Measurements from ENCODE around the gene P2RX1. TPM values are rescaled to one million over a fixed set of nuclear protein-coding genes. Genes with fewer than 3 reads are reported as not detected.

The P2RX1 gene
- total and polyA plus RNA-seq, 2 experiments from 2014 or later = 0.31 to 2.2 TPM

- TF ChIP-seq REST (IDR thresholded peaks at IDR 0.05; ENCODE audit: unreplicated experiment) = no peak
- TF ChIP-seq ZNF462 (CRISPR knock-in tag; IDR thresholded peaks at IDR 0.05) = no peak
- no peak for TF ChIP-seq ZNF331 (CRISPR knock-in tag; IDR thresholded peaks at IDR 0.05; ENCODE audit: low read depth)
- DNase-seq (ENCODE audit: low spot score) (no peak), ATAC-seq (no peak)
- Mint-ChIP-seq H3K27ac (no peak overlapping the region), H3K27me3 (ENCODE audit: insufficient read depth, low read depth, poor library complexity) (peaks cover 7% of the 10 kb centered on the region), H3K4me3 (no peak overlapping the region), H3K36me3 (ENCODE audit: low read depth) (peaks cover 11% of the 10 kb centered on the region), H3K4me1 (no peaks in the 10 kb centered on the region; the same call in 2 of the 3 replicates), H3K9me3 (no peaks in the 10 kb centered on the region)
- no peak overlapping the region for H3K27ac ChIP-seq (ENCODE audit: low read depth)
- H2AFZ ChIP-seq = no peak overlapping the region
- H3K27me3 ChIP-seq (ENCODE audit: insufficient read depth) = no peaks in the 10 kb centered on the region
- H4K20me1 ChIP-seq (replicated peaks; ENCODE audit: insufficient read depth) = no peaks in the 10 kb centered on the region
- H3K9me2 ChIP-seq (ENCODE audit: insufficient read depth) = no peaks in the 10 kb centered on the region
- no peaks in the 10 kb centered on the region for H3K4me1 ChIP-seq (ENCODE audit: insufficient read depth)
- no peaks in the 10 kb centered on the region; the same call in 1 of the 2 replicates for H3K36me3 ChIP-seq (ENCODE audit: insufficient read depth)
- H3K4me3 ChIP-seq = no peak overlapping the region
- H3K4me2 ChIP-seq = no peak overlapping the region
- no peaks in the 10 kb centered on the region for H3K79me2 ChIP-seq (replicated peaks; ENCODE audit: insufficient read depth)
- no peaks in the 10 kb centered on the region for H3F3A ChIP-seq (replicated peaks; ENCODE audit: low read depth)
Observed at GRCh38 chr17:3866276-3866675, 50.0 kb downstream of the P2RX1 start.
